HG03159 (cell line): ENCODE measurements around the gene CHST8.

Experiments
- ATAC-seq: cut with Tn5 transposase; IDR thresholded peaks from one replicate; pipeline ENCODE4 v1.9.1; 2021; ENCODE audit warnings: mild to moderate bottlenecking, moderate library complexity; ENCODE audit not compliant: unreplicated experiment

The CHST8 gene

GRCh38 chr19:33784432-33784831 lies 162.7 kb downstream of the CHST8 start:
- ATAC-seq = no peak

- no peak for ATAC-seq
These were observed 164.0 kb downstream of the CHST8 start for GRCh38 chr19:33785795-33786194.

GRCh38 chr19:33788676-33789075 lies 166.9 kb downstream of the CHST8 start:
- no peak for ATAC-seq

- ATAC-seq = no peak
These were observed 167.6 kb downstream of the CHST8 start for GRCh38 chr19:33789344-33789743.

GRCh38 chr19:33794683-33795369 lies 173.1 kb downstream of the CHST8 start:
- no peak for ATAC-seq

- no peak for ATAC-seq
These were observed 173.8 kb downstream of the CHST8 start for GRCh38 chr19:33795370-33796163.

GRCh38 chr19:33796164-33796875 lies 174.6 kb downstream of the CHST8 start, which contains the start of gene KCTD15:
KCTD15 (plus strand) TSS chr19:33796870; CDS start chr19:33800455, 3,585 bp downstream.
- ATAC-seq = no peak

- no peak for ATAC-seq
These were observed 176.3 kb downstream of the CHST8 start for GRCh38 chr19:33797802-33798671.

- no peak for ATAC-seq
These were observed 176.9 kb downstream of the CHST8 start for GRCh38 chr19:33798681-33799111.

- ATAC-seq = no peak
These were observed 177.7 kb downstream of the CHST8 start for GRCh38 chr19:33799476-33799875.

- no peak for ATAC-seq
These were observed 178.4 kb downstream of the CHST8 start for GRCh38 chr19:33800012-33800680.

- ATAC-seq = no peak
These were observed 179.7 kb downstream of the CHST8 start for GRCh38 chr19:33801411-33801810.

GRCh38 chr19:33802001-33802400 lies 180.2 kb downstream of the CHST8 start:
- no peak for ATAC-seq

- ATAC-seq = no peak
These were observed 181.0 kb downstream of the CHST8 start for GRCh38 chr19:33802801-33803200.

- ATAC-seq = no peak
These were observed 181.6 kb downstream of the CHST8 start for GRCh38 chr19:33803383-33803782.

- no peak for ATAC-seq
These were observed 182.5 kb downstream of the CHST8 start for GRCh38 chr19:33804021-33804799.

GRCh38 chr19:33805313-33805712 lies 183.6 kb downstream of the CHST8 start:
- ATAC-seq = no peak

- no peak for ATAC-seq
These were observed 184.2 kb downstream of the CHST8 start for GRCh38 chr19:33805840-33806433.

- ATAC-seq = no peak
These were observed 184.7 kb downstream of the CHST8 start for GRCh38 chr19:33806434-33806881.
